Measurements from ENCODE around the gene CFHR5.
"Not testable (repeated sequence)": the region's sequence is repeated elsewhere in the genome, so short reads cannot be mapped to it uniquely, and the experiment has no call there.

The CFHR5 gene

GRCh38 chr1:196977278-196977677, at the start of gene CFHR5:
CFHR5 (plus strand) TSS chr1:196977556; CDS start chr1:196977665, 109 bp downstream.
- no peak for DNase-seq (ENCODE audit: low read depth in 4 of 4, low spot score in 1 of 4)

DNA sequence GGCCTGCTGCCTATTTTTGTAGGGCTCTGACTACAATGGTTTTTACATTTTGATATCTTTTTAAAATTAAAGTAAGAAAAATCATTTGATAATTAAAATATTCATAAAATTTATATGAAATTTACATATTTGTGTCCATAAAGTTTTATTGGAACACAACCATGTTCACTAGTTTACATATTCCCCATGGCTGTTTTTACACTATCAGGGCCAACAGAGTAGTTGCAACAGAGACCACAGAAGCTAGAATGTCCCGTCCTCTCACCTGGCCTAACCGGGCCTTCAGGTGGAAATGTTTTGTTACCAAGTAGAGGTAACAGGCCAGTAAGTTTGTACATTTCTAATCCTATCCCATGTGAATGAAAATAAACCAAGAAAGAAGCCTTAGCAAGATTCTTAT, 44.5 kb upstream of the CFHR5 start:
- DNase-seq (ENCODE audit: low read depth in 4 of 4, low spot score in 1 of 4), result not testable (repeated sequence)

GRCh38 chr1:196933531-196934189, 43.7 kb upstream of the CFHR5 start:
- DNase-seq (ENCODE audit: low read depth in 4 of 4, low spot score in 1 of 4), result no peak

DNA sequence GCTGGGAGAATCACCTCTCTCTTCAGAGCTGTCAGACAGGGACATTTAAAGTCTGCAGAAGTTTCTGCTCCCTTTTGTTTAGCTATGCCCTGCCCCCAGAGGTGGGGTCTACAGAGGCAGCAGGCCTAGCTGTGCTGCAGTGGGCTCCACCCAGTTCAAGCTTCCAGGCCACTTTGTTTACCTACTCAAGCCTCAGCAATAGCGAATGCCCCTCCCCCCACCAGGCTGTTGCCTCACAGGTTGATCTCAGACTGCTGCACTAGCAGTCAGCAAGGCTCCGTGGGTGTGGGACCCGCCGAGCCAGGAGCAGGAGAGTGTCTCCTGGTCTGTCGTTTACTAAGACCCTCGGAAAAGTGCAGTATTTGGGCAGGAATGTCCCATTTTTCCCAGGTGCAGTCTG, 35.9 kb upstream of the CFHR5 start:
- not testable (repeated sequence) for DNase-seq (ENCODE audit: low read depth in 4 of 4, low spot score in 1 of 4)

DNA sequence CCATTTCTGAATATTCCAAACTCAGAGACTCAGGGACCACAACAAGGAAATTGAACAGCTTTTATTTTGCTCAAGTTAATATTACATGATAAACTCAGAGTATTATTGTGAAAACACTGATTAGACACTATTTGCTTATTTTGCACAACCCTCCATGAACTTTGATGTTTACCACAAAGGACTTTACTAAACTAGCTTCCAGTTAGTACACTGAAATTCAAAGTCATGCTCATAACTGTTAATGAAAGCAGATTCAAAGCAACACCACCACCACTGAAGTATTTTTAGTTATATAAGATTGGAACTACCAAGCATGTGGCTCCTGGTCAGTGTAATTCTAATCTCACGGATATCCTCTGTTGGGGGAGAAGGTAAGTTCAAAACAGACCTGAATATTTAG, 33.8 kb upstream of the CFHR5 start, which contains the start of gene CFHR2:
Gene CFHR2, plus strand, starts transcription at position 171 of the 400 bp plus-strand sequence. Its CDS starts 143 bp downstream, at position 314.
- not testable (repeated sequence) for DNase-seq (ENCODE audit: low read depth in 4 of 4, low spot score in 1 of 4)

DNA sequence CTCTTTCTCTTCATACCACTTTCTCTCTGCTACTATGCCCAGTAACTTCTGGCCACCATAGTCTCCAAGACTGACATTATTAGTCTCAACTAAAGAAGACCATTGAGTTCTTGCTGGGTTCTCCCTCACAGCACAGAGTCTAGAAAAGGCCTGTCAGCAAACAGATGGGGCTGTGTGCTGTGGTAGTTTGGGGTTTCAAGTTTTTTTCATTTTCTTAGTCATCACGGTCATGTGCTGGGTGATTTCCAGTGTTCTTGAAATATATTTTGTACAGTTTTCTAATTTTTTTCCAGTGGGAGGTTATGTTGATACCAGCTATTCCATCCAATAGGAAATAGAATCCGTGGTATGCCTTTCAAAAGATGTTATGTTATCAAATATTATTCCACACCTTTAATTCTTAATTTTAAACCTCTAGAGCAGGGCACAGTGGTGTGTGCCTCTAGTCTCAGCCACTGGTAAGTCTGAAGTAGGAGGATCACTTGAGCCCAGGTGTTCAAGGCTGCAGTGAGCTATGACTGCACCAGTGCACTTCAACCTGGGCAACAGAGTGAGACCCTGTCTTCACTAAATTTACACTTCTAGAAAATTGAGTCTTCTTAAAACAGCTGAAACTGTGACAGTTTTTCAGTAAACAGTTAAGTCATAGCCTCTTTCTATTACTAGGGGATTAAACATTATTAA, 25.5 kb upstream of the CFHR5 start:
- DNase-seq (ENCODE audit: low read depth in 4 of 4, low spot score in 1 of 4), result no peak

DNA sequence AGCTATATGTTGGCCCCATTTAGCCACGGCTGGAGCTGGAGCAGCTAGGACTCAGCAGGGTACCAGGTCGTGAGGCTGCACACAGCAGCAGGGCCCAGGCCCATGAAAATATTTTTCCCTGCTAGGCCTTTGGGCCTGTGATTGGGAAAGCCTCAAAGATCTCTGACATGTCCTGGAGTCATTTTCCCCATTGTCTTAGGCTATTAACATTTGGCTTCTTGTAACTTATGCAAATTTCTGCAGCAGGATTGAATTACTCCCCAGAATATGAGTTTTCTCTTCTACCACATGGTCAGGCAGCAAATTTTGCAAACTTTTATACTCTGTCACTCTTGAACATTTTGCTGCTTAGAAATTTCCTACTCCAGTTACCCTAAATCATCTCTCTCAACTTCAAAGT, 22.6 kb upstream of the CFHR5 start:
- no peak for DNase-seq (ENCODE audit: low read depth in 4 of 4, low spot score in 1 of 4)

- DNase-seq (ENCODE audit: low read depth in 4 of 4, low spot score in 1 of 4), result no peak
Observed at GRCh38 chr1:196955926-196956325, 21.4 kb upstream of the CFHR5 start.

GRCh38 chr1:196960854-196961253, 16.5 kb upstream of the CFHR5 start:
- DNase-seq (ENCODE audit: low read depth in 4 of 4, low spot score in 1 of 4), result no peak

DNA sequence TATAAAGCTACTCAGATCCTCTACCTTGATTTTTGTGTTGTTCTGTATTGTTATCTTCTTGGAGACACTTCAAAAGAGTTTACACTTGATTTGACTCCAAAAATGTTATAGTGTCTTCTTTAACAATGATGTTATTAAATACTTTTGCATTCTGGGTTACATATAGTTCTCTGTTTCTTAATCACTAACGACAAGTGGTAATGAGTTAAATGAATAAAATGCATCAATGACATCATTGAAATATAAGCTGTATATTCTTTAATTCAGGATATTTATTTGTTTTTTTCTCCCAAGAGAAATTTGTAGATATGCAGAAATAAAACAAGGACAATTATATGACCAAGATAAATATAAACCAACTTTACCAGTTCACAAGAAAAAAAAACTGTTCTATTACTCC, 7.2 kb upstream of the CFHR5 start:
- DNase-seq (ENCODE audit: low read depth in 4 of 4, low spot score in 1 of 4), result no peak

DNA sequence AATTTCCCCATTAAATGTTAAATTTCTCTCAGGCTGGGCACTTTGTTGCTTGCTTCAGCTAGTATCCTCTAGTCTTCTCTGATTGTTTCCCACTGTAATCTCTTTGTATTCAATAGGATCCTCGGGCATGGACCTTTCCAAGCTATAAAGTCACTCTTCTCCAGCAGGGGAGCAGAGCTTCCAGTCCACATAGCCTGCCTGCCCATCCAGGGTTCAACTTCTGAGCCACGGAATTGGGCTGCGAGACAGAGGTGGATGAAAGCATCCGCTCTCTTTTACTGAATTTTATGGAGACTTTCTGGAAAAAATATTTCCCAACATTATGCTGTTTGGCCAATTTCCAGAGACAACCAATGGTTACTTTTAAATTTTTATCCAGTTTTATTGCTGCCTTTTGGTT, 1.1 kb upstream of the CFHR5 start:
- no peak for DNase-seq (ENCODE audit: low read depth in 4 of 4, low spot score in 1 of 4)

- no peak for DNase-seq (ENCODE audit: low read depth in 4 of 4, low spot score in 1 of 4)
Observed at GRCh38 chr1:196980859-196981258, 3.5 kb downstream of the CFHR5 start.

- DNase-seq (ENCODE audit: low read depth in 4 of 4, low spot score in 1 of 4), result not testable (repeated sequence)
Observed at GRCh38 chr1:196982247-196982646, 4.9 kb downstream of the CFHR5 start.

DNA sequence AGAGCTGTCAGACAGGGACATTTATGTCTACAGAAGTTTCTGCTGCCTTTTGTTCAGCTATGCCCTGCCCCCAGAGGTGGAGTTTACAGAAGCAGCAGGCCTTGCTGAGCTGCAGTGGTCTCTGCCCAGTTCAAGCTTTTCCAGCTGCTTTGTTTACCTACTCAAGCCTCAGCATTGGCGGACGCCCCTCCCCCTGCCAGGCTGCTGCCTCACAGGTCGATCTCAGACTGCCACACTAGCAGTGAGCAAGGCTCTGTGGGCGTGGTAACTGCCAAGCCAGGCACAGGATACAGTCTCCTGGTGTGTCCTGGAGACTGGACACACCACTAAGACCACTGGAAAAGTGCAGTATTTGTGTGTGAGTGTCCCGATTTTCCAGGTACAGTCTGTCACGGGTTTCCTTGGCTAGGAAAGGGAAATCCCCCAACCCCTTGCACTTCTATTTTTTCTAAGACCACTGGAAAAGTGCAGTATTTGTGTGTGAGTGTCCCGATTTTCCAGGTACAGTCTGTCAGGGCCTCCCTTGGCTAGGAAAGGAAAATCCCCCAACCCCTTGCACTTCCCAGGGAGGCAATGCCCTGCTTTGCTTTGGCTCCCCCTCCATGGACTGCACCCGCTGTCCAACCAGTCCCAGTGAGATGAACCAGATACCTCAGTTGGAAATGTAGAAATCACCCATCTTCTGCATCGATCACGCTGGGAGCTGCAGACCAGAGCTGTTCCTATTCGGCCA, 14.7 kb downstream of the CFHR5 start:
- DNase-seq (ENCODE audit: low read depth in 4 of 4, low spot score in 1 of 4), result not testable (repeated sequence)

- no peak for DNase-seq (ENCODE audit: low read depth in 4 of 4, low spot score in 1 of 4)
Observed at GRCh38 chr1:196993916-196994315, 16.6 kb downstream of the CFHR5 start.

- DNase-seq (ENCODE audit: low read depth in 4 of 4, low spot score in 1 of 4), result no peak
Observed at GRCh38 chr1:196997423-196997822, 20.1 kb downstream of the CFHR5 start.

DNA sequence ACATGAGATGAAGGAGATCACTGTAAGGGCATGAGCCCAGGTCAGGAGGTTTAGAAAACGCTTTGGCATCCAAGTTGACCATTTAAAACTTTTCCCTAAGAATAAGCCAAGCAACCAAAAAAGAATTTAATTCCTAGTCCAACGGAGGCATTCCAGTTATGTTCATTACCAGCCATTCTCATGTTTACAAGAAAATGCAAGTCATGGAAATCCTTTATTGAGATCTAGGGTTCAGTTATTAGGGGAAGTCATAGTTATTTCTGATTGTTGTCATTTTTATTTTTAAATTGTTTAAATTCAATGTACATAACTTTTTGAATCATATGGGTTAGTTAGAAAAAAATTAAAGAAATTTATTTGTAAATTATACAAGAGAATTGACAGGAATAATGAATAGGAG, 24.5 kb downstream of the CFHR5 start:
- no peak for DNase-seq (ENCODE audit: low read depth in 4 of 4, low spot score in 1 of 4)

DNA sequence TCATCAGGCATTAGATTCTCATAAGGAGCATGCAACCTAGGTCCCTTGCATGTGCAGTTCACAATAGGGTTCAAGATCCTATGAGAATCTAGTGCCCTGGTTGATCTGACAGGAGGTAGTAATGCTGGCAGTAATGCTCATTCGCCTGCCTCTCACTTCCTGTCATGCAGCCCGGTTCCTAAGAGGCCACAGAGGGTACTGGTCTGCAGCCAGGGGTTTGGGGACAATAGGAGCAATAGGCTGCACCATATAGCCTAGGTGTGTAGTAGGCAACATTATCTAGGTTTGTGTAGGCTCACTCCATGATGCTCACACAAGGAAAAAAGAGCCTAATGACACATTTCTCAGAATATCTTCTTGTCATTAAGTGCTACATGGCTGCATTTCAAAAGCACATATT, 25.8 kb downstream of the CFHR5 start:
- no peak for DNase-seq (ENCODE audit: low read depth in 4 of 4, low spot score in 1 of 4)

- DNase-seq (ENCODE audit: low read depth in 4 of 4, low spot score in 1 of 4), result no peak
Observed at GRCh38 chr1:197008861-197009260, 31.5 kb downstream of the CFHR5 start.

DNA sequence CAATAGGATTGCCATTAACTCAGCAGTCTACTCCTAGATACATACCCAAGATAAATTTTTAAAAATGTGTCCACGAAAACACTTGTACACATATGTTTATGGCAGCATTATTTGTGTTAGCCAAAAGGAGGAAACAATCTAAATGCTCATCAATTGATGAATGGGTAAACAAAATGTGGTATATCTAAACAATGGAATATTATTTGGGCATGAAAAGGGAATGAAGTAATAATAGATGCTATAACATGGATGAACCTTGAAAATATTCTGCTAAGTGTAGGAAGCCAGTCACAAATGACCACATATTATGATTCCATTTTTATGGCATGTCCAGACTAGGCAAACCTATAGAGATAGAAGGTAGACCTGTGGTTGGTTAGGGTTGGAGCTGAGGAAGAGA, 34.3 kb downstream of the CFHR5 start:
- DNase-seq (ENCODE audit: low read depth in 4 of 4, low spot score in 1 of 4), result no peak

DNA sequence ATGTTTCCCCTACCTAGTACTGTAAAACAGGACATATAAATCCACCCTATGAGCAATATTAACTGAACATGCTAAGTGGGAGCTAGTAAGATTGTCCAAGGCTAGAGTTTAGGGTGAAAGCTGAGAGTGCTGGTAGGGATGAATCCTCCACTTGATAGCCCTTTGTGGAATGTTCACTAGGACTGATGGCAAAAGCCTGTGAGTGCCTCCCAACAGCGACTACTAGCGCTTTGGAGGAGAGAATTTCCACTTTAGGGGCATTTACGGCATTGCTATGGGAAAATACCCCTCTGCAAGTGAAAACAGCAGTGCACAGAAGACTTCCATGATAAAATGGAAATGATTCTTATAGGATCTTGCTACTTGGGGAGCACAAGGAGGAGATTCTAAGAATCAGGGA, 35.9 kb downstream of the CFHR5 start:
- no peak for DNase-seq (ENCODE audit: low read depth in 4 of 4, low spot score in 1 of 4)

DNA sequence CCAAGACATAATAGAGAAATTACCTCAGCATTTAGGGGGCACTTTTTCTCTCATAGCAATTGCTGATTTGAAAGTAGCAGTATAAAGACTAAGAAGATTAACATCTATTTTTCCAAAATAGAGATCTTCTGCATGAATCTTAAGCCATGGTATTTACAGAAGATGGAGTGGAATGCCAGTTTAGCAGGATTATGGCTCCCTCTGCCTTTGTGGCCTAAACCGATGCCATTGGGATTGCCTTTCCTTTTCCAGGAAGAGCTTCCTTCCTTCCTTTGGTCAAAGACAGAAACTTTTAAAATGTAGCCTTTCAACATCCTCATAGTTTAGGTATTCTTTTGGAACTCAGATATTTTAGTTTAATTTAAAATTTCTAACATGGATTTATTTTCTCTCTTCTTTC, 39.4 kb downstream of the CFHR5 start:
- DNase-seq (ENCODE audit: low read depth in 4 of 4, low spot score in 1 of 4), result no peak

All from stimulated activated CD4-positive, alpha-beta T cell treated with anti-CD3 and anti-CD28 coated beads, Interleukin-1b, Interleukin-23, amount 100 ng/mL, for 24 hours (primary cell).